ENCODE data around the gene CD2BP2.

DNA sequence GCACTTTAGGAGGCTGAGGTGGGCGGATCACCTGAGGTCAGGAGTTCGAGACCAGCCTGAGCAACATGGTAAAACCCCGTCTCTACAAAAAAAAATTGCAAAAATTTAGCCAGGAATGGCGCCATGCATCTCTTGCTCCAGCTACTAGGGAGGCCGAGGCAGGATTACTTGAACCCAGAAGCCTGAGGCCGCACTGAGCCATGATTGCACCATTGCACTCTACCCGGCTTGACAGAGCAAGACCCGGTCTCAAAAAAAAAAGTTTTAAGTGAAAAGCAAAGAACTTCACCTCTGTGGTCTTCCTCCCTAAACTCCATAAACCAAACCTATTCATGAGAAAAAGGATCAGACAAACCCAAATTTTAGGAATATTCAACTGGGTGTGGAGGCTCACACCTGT lies 7.0 kb downstream of the CD2BP2 start:
- TF ChIP-seq, protein P1, sequence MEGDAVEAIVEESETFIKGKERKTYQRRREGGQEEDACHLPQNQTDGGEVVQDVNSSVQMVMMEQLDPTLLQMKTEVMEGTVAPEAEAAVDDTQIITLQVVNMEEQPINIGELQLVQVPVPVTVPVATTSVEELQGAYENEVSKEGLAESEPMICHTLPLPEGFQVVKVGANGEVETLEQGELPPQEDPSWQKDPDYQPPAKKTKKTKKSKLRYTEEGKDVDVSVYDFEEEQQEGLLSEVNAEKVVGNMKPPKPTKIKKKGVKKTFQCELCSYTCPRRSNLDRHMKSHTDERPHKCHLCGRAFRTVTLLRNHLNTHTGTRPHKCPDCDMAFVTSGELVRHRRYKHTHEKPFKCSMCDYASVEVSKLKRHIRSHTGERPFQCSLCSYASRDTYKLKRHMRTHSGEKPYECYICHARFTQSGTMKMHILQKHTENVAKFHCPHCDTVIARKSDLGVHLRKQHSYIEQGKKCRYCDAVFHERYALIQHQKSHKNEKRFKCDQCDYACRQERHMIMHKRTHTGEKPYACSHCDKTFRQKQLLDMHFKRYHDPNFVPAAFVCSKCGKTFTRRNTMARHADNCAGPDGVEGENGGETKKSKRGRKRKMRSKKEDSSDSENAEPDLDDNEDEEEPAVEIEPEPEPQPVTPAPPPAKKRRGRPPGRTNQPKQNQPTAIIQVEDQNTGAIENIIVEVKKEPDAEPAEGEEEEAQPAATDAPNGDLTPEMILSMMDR (IDR thresholded peaks at IDR 0.05; ENCODE audit: borderline replicate concordance, extremely low read depth, low read length, poor library complexity, severe bottlenecking) = no peak
- no peak for TF ChIP-seq EZH2 (IDR thresholded peaks at IDR 0.05; ENCODE audit: borderline replicate concordance, low read depth, low read length, severe bottlenecking)

All from DND-41 (cell line).